Ureter (tissue), 1 donor: ENCODE results near the gene C1orf198. TPM values are rescaled to one million over a fixed set of nuclear protein-coding genes. Genes with fewer than 3 reads are reported as not detected.
A peak's percentile ranks its signal among the peaks of the same experiment; 100 is the strongest.

Experiments used
- DNase-seq: peaks from one replicate; pipeline ENCODE4 v3.0.0-alpha.2; 2020; ENCODE audit warnings: low spot score
- total RNA-seq: library from RNA; stranded (reverse); gene quantifications from one replicate; pipeline ENCODE4 v1.2.4, GENCODE V29; 2023
- donor health status: DM: yes; HTN: yes; CAD: no.

C1orf198 gene
- total RNA-seq, 1 donor from 2014 or later: 42.2 TPM

DNA sequence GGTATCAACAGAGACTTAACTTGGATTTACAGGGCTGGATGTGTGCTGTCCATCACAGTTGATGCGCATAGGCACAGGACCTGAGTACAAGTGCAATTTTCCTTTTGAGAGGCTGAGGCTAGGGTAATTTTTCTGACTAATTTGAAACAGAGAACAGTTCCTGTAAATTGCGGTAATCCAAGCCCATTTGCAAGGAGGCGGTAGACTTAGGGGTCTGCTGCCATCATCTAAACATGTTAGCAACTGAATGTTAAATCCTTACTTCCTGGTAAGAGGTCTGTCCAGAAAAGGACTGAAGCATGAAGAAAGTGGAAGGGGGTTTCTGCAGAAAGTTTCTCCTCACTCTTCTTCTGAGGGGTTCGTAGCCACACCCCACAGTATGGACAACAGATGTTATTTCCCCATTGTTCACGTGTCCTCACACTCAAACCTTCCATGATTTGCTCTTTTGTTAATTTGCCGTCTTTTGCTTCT lies 23.7 kb upstream of the C1orf198 start:
- no peak for DNase-seq

GRCh38 chr1:230891413-230891812 lies 23.1 kb upstream of the C1orf198 start:
- no peak for DNase-seq

GRCh38 chr1:230884646-230885045 lies 16.3 kb upstream of the C1orf198 start:
- no peak for DNase-seq

DNA sequence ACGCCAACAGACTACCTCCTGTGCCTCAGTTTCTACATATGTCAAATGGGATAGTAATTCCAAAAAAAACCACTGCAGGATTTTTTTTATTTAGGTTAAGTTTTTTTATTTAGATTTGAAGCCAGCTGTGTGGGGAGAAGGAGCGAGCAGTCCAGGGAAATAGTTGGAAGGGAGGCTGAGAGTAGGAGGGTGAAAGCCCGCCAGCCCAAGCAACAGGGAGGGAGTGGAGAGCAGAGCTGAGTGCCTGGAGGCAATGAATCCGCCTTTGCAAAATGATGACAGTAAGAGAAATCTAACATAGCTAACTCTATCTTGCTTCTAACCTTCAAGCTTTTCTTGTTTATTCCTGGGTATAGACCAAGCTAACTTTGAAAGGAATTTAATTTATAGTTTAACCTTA lies 15.6 kb upstream of the C1orf198 start:
- no peak for DNase-seq

- DNase-seq: no peak
These were observed 11.5 kb upstream of the C1orf198 start for GRCh38 chr1:230879778-230880177.

DNA sequence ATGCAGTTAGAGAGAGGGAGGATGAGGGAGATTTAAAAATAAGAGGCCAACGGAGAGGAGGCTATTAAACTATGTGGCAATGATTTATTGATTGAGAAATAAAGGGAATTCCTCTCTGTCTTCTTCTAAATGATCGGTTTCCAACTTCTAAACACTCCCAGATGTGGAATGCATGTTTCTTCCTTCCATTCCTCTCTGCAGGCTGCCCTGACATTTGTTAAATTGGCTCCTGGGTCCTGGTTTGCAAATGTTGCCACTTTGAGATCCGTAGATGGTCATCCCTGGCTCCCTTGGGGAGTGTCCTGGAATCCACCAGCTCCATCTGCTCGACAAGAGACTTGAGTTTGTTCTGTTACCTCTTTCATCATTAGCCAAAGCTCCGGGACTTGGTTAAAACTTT lies 10.3 kb upstream of the C1orf198 start:
- DNase-seq: peak; percentile 78

DNA sequence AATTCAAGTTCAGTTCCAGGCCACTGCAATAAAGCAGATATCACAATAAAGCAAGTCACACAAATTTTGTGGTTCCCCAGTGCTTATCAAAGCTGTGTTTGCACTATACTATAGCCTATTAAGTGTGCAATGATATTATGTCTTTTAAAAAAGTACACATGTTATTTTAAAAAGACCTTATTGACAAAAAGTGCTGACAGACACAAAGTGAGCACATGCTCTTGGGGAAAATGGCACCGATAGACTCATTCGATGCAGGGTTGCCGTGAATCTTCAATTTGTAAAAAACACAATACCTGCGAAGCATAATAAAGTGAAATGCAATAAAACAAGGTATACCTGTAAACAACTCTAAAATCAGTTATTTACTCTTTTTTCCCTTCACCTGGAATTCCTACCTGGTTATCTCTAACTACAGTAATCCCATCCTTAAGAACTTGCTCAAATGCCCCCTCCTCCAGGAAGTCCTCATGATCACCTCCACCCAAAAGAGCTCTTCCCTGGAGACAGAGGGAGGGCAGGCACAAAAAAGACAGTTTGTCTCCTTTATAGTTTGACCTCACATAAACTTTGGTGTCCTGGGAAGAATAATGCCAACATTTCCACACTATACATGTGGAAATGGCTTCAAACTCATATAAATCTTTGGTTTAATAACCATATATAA lies 9.7 kb upstream of the C1orf198 start:
- DNase-seq: no peak

- no peak for DNase-seq
These were observed 9.0 kb upstream of the C1orf198 start for GRCh38 chr1:230877146-230877923.

GRCh38 chr1:230876660-230877059 lies 8.3 kb upstream of the C1orf198 start:
- DNase-seq: no peak

- DNase-seq: no peak
These were observed 7.0 kb upstream of the C1orf198 start for GRCh38 chr1:230875370-230875769.

DNA sequence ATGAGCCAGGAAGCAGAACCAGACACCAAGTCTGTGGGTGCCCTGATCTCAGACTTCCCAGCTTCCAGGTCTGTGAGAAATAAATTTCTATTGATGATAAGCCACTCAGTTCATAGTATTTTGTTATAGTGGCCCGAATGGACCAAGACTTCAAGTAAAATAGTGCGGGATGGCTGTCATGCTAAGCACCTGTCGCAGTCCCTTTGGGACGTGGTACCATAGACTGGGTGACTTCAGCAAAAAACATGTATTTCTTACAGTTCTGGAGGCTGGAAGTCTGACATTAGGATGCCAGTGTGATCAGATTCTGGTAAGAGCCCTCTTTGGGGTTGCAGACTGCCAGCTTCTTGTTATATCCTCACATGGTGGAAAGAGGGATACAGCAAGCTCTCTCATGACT lies 2.6 kb upstream of the C1orf198 start:
- DNase-seq: no peak

DNA sequence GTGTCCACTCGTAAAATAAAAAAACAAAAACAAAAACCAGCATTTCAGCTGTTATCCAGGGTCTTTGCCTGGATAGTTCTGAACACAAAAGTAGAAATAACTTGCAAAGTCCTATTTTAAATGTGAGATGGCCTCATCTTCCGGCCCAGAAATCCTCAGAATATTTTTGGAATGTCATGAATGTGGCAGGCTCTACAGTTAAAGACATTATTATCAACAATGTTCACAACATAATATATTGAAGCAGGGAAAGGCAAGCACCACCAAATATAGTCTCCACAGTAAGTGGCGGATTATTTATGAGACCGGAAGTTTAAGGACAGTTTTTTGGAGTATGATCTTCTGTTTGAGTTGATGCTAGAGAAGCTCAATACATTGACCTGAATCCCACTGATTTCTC lies 1.2 kb upstream of the C1orf198 start:
- DNase-seq: no peak

DNA sequence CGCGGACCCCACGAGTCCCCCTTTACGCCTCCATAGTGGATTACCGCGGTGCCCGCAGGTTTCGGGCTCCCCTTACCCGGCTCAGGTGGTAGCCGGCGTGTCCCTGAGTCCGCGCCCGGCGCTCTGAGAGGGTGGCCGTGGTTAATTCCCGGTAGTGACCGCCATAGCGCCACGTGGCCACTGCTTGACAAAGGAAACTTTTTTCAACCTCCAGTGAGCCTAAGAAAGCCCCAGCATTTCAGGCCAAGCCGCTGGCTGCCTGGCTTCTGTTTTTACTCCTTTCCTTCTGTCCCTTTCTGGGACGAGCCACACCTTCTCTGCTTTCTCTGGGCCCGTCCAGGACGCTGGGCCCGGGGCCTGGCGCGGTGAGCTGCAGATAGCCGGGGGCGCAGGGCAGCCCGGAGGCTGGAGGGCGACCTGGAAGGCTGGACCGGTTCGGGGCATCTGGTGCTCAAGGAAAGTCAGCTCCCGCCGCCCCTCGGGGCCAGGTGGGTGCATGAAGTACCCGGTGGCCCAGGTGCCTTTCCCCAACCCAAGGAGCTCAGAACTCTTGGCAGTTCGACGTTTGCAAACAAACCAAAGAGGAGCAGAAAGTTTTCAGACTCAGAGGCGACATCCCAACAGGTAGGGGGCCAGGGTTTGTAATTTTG lies 540 bp upstream of the C1orf198 start:
- no peak for DNase-seq

DNA sequence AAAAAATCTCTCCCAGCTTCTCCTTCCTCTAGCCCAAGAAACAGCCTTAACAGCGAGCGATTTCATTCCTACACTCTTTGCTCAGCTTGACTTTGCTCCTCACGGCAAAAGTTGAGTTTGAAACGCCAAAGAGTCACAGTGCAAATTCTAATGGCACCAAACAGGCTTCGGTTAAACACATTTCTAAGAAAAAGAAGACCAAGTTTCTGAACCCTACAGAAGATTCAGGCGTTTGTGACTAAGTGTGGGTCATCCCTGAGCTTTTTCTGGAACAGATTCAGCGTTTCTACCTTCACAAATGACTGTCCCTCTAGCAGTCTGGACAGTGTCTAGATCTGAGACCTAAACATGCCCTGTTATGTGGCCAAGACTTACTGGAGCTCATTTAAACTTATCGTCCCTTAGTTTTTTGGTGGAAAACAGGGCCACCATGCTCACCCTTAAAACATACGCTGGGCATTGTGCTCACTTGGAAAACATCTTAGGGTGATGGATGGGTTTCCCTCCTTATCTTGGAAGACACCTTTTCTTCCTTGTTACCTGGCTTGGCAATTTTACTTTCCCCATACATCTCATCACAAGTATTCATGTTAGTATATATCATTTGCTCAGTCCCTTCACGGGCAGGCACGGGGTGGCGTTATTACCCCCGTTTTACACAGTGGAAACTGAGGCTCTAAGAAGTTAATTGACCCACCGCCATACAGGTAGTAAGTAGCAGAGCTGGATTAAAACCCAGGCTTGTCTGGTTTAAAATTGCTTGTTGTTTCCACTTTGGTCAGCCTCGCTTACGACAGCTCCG lies 1.0 kb downstream of the C1orf198 start:
- DNase-seq: no peak

- DNase-seq: no peak
These were observed 1.9 kb downstream of the C1orf198 start for GRCh38 chr1:230866171-230867070.

- DNase-seq: no peak
These were observed 3.1 kb downstream of the C1orf198 start for GRCh38 chr1:230865062-230865817.

DNA sequence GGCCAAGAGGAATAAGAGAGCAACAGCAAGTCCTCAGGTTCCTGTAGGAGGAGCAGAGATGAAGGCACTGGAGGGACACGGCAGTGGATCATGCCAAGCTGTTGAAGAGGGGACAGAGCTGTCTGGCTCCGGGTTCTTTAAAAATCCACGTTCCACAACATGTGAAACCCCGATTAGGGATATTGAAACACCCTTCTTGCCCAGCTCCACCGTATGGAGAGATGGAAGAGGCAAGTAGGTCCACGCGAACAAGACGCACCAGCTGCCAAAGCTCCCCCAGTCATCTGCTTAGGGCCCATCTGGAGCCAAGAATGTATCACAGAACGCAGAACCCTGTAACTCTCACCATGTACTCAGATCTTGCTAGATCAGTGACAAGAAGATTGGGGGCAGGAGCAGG lies 3.9 kb downstream of the C1orf198 start:
- no peak for DNase-seq

- DNase-seq: peak; percentile 73
These were observed 4.9 kb downstream of the C1orf198 start for GRCh38 chr1:230863449-230863848.

GRCh38 chr1:230861970-230862595 lies 6.2 kb downstream of the C1orf198 start:
- DNase-seq: no peak

GRCh38 chr1:230861489-230861888 lies 6.8 kb downstream of the C1orf198 start:
- no peak for DNase-seq
